Measurements from ENCODE around the gene CLIC4. TPM values are rescaled to one million over a fixed set of nuclear protein-coding genes. Genes with fewer than 3 reads are reported as not detected.

The CLIC4 gene
- total and polyA plus RNA-seq, 10 of the 15 experiments (the other 5 are each of a cell fraction or from before 2014, with no cell fraction given) = 20.4 to 107 (median 69.6) TPM

GRCh38 chr1:24770881-24771280, 25.6 kb downstream of the CLIC4 start:
- ATAC-seq = no peak
- H3K9ac ChIP-seq (ENCODE audit: control insufficient read depth, insufficient read depth, low read length) = no peak overlapping the region
- SMC1A ChIA-PET (ENCODE audit: uncharacterized antibody, unreplicated experiment) = interaction anchor here (0.7 to 14.8 kb wide), 14 partner anchors 9 to 189 kb away, joined by 3 to 174 read pairs (median 4); partner anchors contain the start of gene CLIC4
- RAD21 ChIA-PET (ENCODE audit: unreplicated experiment) = interaction anchor here (0.7 to 6.2 kb wide), 9 partner anchors 19 to 397 kb away, joined by 3 to 56 read pairs (median 7); partner anchors contain the start of gene CLIC4
- intact Hi-C loops (cut with micrococcal nuclease; ENCODE audit: unreplicated experiment) = no loop called here
- no peaks in the 10 kb centered on the region for H3K9me3 ChIP-seq (replicated peaks; ENCODE audit: control insufficient read depth, insufficient read depth, low read length)
- H3K4me2 ChIP-seq (ENCODE audit: control insufficient read depth, insufficient read depth) = no peak overlapping the region
- H3K36me3 ChIP-seq (ENCODE audit: control insufficient read depth in 2 of 2, insufficient read depth in 2 of 2, low read length in 1 of 2) = peaks cover 0 to under 1% of the 10 kb centered on the region in 2 experiments; a peak in 3 of 4 replicates
- WGBS (ENCODE audit: insufficient coverage, insufficient replicate concordance, low lambda C conversion rate, missing lambda C conversion rate) = 80% methylated on average over 5 of the region's 5 CpGs
- H3K4me3 ChIP-seq = no peak overlapping the region
- CTCF ChIA-PET = interaction anchor here (0.8 to 7.2 kb wide), 8 partner anchors 10 to 82 kb away, joined by 3 to 42 read pairs (median 7); partner anchors contain the start of gene CLIC4
- BruUV-seq (replicated peaks) = TSS peak; percentile 11
- DNase-seq (ENCODE audit: low read depth, low spot score) = no peak
- TF ChIP-seq WRNIP1 (IDR thresholded peaks at IDR 0.05; ENCODE audit: borderline replicate concordance, low read depth, low read length) (no peak), SREBF2 (IDR thresholded peaks at IDR 0.05; ENCODE audit: low read length) (no peak), HDGF (IDR thresholded peaks at IDR 0.05) (no peak), CREB1 (IDR thresholded peaks at IDR 0.05; ENCODE audit: low read depth) (no peak), CEBPZ (IDR thresholded peaks at IDR 0.05; ENCODE audit: low read depth, low read length) (no peak), BCL11A (IDR thresholded peaks at IDR 0.05; ENCODE audit: low read depth, low read length) (no peak), ZBTB33 (IDR thresholded peaks at IDR 0.05) (no peak)
- H3K27ac ChIP-seq (ENCODE audit: control insufficient read depth, insufficient read depth) = peak overlapping the region; percentile 34; the same call in 1 of the 2 replicates
- in situ Hi-C loops (cut with MboI) = no loop called here
- H4K20me1 ChIP-seq (ENCODE audit: control insufficient read depth, insufficient read depth) = no peaks in the 10 kb centered on the region
- H3K27me3 ChIP-seq (replicated peaks in 1 of 2; ENCODE audit: control insufficient read depth in 2 of 2, insufficient read depth in 2 of 2, low read length in 1 of 2) = no peaks in the 10 kb centered on the region
- H3K4me1 ChIP-seq (ENCODE audit: control insufficient read depth, insufficient read depth, low read length) = peaks cover 7% of the 10 kb centered on the region; the same call in 1 of the 2 replicates
- no peak for FAIRE-seq
- POLR2A ChIA-PET = interaction anchor here (0.7 to 2.5 kb wide), 10 partner anchors 14 to 356 kb away, joined by 3 to 14 read pairs (median 6); partner anchors contain the start of genes CLIC4 and RUNX3
- H2AFZ ChIP-seq (ENCODE audit: control insufficient read depth, low read depth, low read length) = no peak overlapping the region
- H3K79me2 ChIP-seq (ENCODE audit: control insufficient read depth, insufficient read depth, low read length) = peaks cover 54% of the 10 kb centered on the region
